GM12891 (cell line): ENCODE data around the gene PCED1B.

ENCODE experiments used
- POLR2A ChIP-seq: IDR thresholded peaks from 2 replicates; pipeline ENCODE4 v1.6.1; 2011; ENCODE audit warnings: low read depth, low read length, control low read depth
- POLR2AphosphoS5 ChIP-seq: IDR thresholded peaks from 2 replicates; pipeline ENCODE4 v1.6.1; 2011; ENCODE audit warnings: low read depth, low read length, control low read depth
- POU2F2 ChIP-seq: IDR thresholded peaks from 2 replicates; pipeline ENCODE4 v1.6.1; 2011; ENCODE audit warnings: low read depth, mild to moderate bottlenecking, control low read depth, low read length, moderate library complexity
- SPI1 ChIP-seq: IDR thresholded peaks from 2 replicates; pipeline ENCODE4 v1.6.1; 2011; ENCODE audit warnings: low read depth, low read length, control low read depth
- TAF1 ChIP-seq: IDR thresholded peaks from 2 replicates; pipeline ENCODE4 v1.6.1; 2011; ENCODE audit warnings: low read depth, low read length, control low read depth

- TF ChIP-seq POLR2AphosphoS5, result no peak
- TF ChIP-seq POLR2A, result no peak
- TF ChIP-seq TAF1, result no peak
- no peak for TF ChIP-seq SPI1
- TF ChIP-seq POU2F2, result no peak
These were observed 98.6 kb downstream of the PCED1B start for GRCh38 chr12:47178014-47178413.
